Measurements from ENCODE around the gene HIF3A.

- no peak for TF ChIP-seq POLR2A (IDR thresholded peaks at IDR 0.05)
- no peak for TF ChIP-seq CTCF (IDR thresholded peaks at IDR 0.05)
- no peak for TF ChIP-seq EP300 (IDR thresholded peaks at IDR 0.05)
- no peak for TF ChIP-seq POLR2AphosphoS5 (IDR thresholded peaks at IDR 0.05)
Observed at GRCh38 chr19:46385636-46386035, 88.8 kb downstream of the HIF3A start.

Measured in gastroesophageal sphincter (tissue), 3 donors.